Progenitor cell of endocrine pancreas (in vitro differentiated cells): ENCODE data around the gene CD300LB. TPM values are rescaled to one million over a fixed set of nuclear protein-coding genes. Genes with fewer than 3 reads are reported as not detected.

Source experiments
- DNase-seq: peaks from one replicate; pipeline ENCODE4 v3.0.0; 2021; ENCODE audit warnings: low spot score; ENCODE audit not compliant: unreplicated experiment
- H3K27ac Mint-ChIP-seq: 2 replicates; pipeline ENCODE4 v1.8.0; 2021; ENCODE audit warnings: mild to moderate bottlenecking, moderate library complexity, mixed read lengths
- H3K27me3 Mint-ChIP-seq: 2 replicates; pipeline ENCODE4 v1.8.0; 2021; ENCODE audit warnings: mixed read lengths
- H3K36me3 Mint-ChIP-seq: 2 replicates; pipeline ENCODE4 v1.8.0; 2022; ENCODE audit warnings: mixed read lengths; ENCODE audit not compliant: insufficient read depth
- H3K4me1 Mint-ChIP-seq: 2 replicates; pipeline ENCODE4 v1.8.0; 2021; ENCODE audit warnings: low read depth, mixed read lengths
- H3K4me3 Mint-ChIP-seq: 2 replicates; pipeline ENCODE4 v1.8.0; 2021; ENCODE audit warnings: low read depth, mild to moderate bottlenecking, moderate library complexity, mixed read lengths
- H3K9me3 Mint-ChIP-seq: 2 replicates; pipeline ENCODE4 v1.8.0; 2021; ENCODE audit warnings: low read depth, mixed read lengths
- CTCF ChIP-seq: fragments of 200-600 bp; sonication (generic); IDR thresholded peaks from one replicate; pipeline ENCODE4 v1.5.0; 2021; ENCODE audit warnings: antibody characterized with exemption, mild to moderate bottlenecking; ENCODE audit not compliant: unreplicated experiment
- total RNA-seq: library from RNA; stranded (reverse); gene quantifications from 2 replicates; pipeline ENCODE4 v1.2.1, GENCODE V29; 2021

The CD300LB gene
- total RNA-seq, 1 donor from 2014 or later, result not detected

- Mint-ChIP-seq H3K27ac (no peak overlapping the region), H3K36me3 (no peaks in the 10 kb centered on the region), H3K4me3 (no peak overlapping the region)
Measured at GRCh38 chr17:74555427-74555940, 24.2 kb upstream of the CD300LB start.

DNA sequence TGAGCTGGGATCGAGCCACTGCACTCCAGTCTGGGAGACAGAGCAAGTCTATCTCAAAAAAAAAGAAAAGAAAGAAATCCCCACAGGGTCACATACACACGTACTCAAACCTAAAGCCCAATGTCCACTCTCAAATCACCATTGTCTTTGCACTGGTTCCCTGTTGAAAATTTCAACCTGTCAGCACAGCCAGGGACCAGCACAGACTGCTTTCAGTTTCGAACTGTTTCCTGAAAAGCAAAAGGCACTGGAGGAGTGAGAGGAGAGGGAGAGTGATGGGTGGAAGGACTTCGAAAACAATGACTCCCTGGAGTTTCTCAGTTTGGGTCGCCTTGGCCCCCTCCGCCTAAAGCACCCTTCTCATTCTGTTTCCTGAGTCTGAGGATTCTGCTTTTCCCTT lies 23.6 kb upstream of the CD300LB start:
- TF ChIP-seq CTCF, result no peak
- Mint-ChIP-seq H3K9me3 (peaks cover 10% of the 10 kb centered on the region), H3K4me3 (no peak overlapping the region), H3K27me3 (peaks cover 21% of the 10 kb centered on the region), H3K36me3 (no peaks in the 10 kb centered on the region), H3K27ac (no peak overlapping the region), H3K4me1 (peaks cover 8% of the 10 kb centered on the region)
- DNase-seq, result no peak

More at GRCh38 chr17:74555427-74555940, 24.2 kb upstream of the CD300LB start:
- Mint-ChIP-seq H3K9me3 (peaks cover 10% of the 10 kb centered on the region), H3K4me1 (peaks cover 8% of the 10 kb centered on the region), H3K27me3 (peaks cover 17% of the 10 kb centered on the region)
- TF ChIP-seq CTCF, result no peak
- DNase-seq, result no peak

DNA sequence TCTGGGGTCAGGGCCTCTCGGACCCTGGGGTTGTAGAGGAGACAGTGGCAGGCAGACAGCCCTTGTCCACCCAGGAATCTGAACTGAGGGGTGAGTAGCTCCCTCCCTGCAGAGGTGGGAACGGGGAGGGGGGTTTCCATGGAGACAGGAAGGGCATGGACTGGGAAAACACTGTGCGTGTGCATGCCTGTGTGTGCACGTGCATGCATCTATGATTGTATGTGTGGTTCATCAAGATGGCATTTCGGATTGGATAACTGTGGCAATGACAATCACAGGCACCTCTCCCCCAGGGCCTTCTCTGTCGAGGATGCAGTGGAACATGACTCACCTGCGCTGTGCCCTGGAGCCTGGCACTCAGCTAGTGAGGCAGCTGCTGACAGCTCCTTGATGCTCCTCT lies 20.8 kb upstream of the CD300LB start:
- H3K9me3 Mint-ChIP-seq, result no peaks in the 10 kb centered on the region
- no peaks in the 10 kb centered on the region for H3K36me3 Mint-ChIP-seq
- H3K27ac Mint-ChIP-seq, result no peak overlapping the region
- no peak for DNase-seq
- TF ChIP-seq CTCF, result no peak
- peaks cover 8% of the 10 kb centered on the region for H3K4me1 Mint-ChIP-seq
- no peak overlapping the region for H3K4me3 Mint-ChIP-seq
- peaks cover 31% of the 10 kb centered on the region for H3K27me3 Mint-ChIP-seq

GRCh38 chr17:74550602-74551001 lies 19.3 kb upstream of the CD300LB start:
- DNase-seq, result no peak
- TF ChIP-seq CTCF, result no peak
- peaks cover 8% of the 10 kb centered on the region for H3K4me1 Mint-ChIP-seq
- H3K9me3 Mint-ChIP-seq, result no peaks in the 10 kb centered on the region
- peaks cover 27% of the 10 kb centered on the region for H3K27me3 Mint-ChIP-seq
- no peak overlapping the region for H3K27ac Mint-ChIP-seq
- no peak overlapping the region for H3K4me3 Mint-ChIP-seq
- H3K36me3 Mint-ChIP-seq, result no peaks in the 10 kb centered on the region

- no peak for TF ChIP-seq CTCF
- Mint-ChIP-seq H3K36me3 (no peaks in the 10 kb centered on the region), H3K27ac (no peak overlapping the region), H3K27me3 (peaks cover 24% of the 10 kb centered on the region), H3K4me1 (peaks cover 11% of the 10 kb centered on the region), H3K9me3 (no peaks in the 10 kb centered on the region), H3K4me3 (no peak overlapping the region)
- no peak for DNase-seq
Measured at GRCh38 chr17:74549343-74549742, 18.1 kb upstream of the CD300LB start.
